Esophagus muscularis mucosa (tissue), 4 donors: Measurements from ENCODE around the gene CD300LB.

Experiments
- EP300 ChIP-seq: sonication (generic); formaldehyde crosslinking; IDR thresholded peaks from one replicate; pipeline ENCODE4 v1.6.1; 2017; ENCODE audit warnings: antibody characterized with exemption
- POLR2A ChIP-seq: fragments of 450-650 bp; IDR thresholded peaks from one replicate; pipeline ENCODE4 v1.6.1; 2017; ENCODE audit warnings: antibody characterized with exemption, moderate library complexity, mild to moderate bottlenecking, low read depth
- POLR2AphosphoS5 ChIP-seq, 2 donors: sonication (generic); formaldehyde crosslinking; IDR thresholded peaks; one replicate each; pipeline ENCODE4 v1.6.1; 2017; ENCODE audit warnings: antibody characterized with exemption in 2 of 2
- TF ChIP-seq, protein P1 (sequence below), 3 experiments: fragments of 200-600 bp in 2 of 3; fragments of 450-650 bp in 1 of 3; sonication (generic) in 2 of 3; IDR thresholded peaks; one replicate each; pipeline ENCODE4 v1.5.1; 2017 to 2019; ENCODE audit warnings: antibody characterized with exemption in 3 of 3, mild to moderate bottlenecking in 2 of 3, moderate library complexity in 1 of 3

GRCh38 chr17:74536890-74537289, 5.6 kb upstream of the CD300LB start:
- TF ChIP-seq POLR2A (no peak), POLR2AphosphoS5 (IDR thresholded peaks at IDR 0.05) (no peak), EP300 (no peak)
- TF ChIP-seq, protein P1, sequence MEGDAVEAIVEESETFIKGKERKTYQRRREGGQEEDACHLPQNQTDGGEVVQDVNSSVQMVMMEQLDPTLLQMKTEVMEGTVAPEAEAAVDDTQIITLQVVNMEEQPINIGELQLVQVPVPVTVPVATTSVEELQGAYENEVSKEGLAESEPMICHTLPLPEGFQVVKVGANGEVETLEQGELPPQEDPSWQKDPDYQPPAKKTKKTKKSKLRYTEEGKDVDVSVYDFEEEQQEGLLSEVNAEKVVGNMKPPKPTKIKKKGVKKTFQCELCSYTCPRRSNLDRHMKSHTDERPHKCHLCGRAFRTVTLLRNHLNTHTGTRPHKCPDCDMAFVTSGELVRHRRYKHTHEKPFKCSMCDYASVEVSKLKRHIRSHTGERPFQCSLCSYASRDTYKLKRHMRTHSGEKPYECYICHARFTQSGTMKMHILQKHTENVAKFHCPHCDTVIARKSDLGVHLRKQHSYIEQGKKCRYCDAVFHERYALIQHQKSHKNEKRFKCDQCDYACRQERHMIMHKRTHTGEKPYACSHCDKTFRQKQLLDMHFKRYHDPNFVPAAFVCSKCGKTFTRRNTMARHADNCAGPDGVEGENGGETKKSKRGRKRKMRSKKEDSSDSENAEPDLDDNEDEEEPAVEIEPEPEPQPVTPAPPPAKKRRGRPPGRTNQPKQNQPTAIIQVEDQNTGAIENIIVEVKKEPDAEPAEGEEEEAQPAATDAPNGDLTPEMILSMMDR (IDR thresholded peaks at IDR 0.05): no peak
